ENCODE data around the gene GPR160.
"Not testable (repeated sequence)": the region's sequence is repeated elsewhere in the genome, so short reads cannot be mapped to it uniquely, and the experiment has no call there.

The GPR160 gene

GRCh38 chr3:170002879-170003278 lies 34.9 kb upstream of the GPR160 start:
- H3K36me3 ChIP-seq (ENCODE audit: control insufficient read depth, insufficient read depth, low read length): peaks cover 3% of the 10 kb centered on the region
- H3K27ac ChIP-seq (ENCODE audit: low read depth, low read length, severe bottlenecking): no peak overlapping the region
- H3K9me3 ChIP-seq (ENCODE audit: control insufficient read depth, low read length): no peaks in the 10 kb centered on the region
- H3K4me1 ChIP-seq (ENCODE audit: control insufficient read depth, insufficient read depth, low read length, poor library complexity, severe bottlenecking): no peaks in the 10 kb centered on the region
- no CpG with 5 or more reads among the region's 1 CpG for WGBS, 2 experiments (ENCODE audit: insufficient coverage in 2 of 2)
- H3K4me3 ChIP-seq (ENCODE audit: extremely low read depth, insufficient read depth, low read length, poor library complexity, severe bottlenecking): no peak overlapping the region

GRCh38 chr3:170003881-170004356 lies 33.9 kb upstream of the GPR160 start:
- no peak overlapping the region for H3K27ac ChIP-seq (ENCODE audit: low read depth, low read length, severe bottlenecking)
- peaks cover under 1% of the 10 kb centered on the region for H3K36me3 ChIP-seq (ENCODE audit: control insufficient read depth, insufficient read depth, low read length)
- H3K4me3 ChIP-seq (ENCODE audit: extremely low read depth, insufficient read depth, low read length, poor library complexity, severe bottlenecking): no peak overlapping the region
- H3K4me1 ChIP-seq (ENCODE audit: control insufficient read depth, insufficient read depth, low read length, poor library complexity, severe bottlenecking): no peaks in the 10 kb centered on the region
- WGBS, 2 experiments (ENCODE audit: insufficient coverage in 2 of 2): 75 to 83% methylated on average over 2 of the region's 2 CpGs
- H3K9me3 ChIP-seq (ENCODE audit: control insufficient read depth, low read length): no peaks in the 10 kb centered on the region

GRCh38 chr3:170007031-170007663 lies 30.6 kb upstream of the GPR160 start:
- Histone ChIP-seq H3K27ac (ENCODE audit: low read depth, low read length, severe bottlenecking) (no peak overlapping the region), H3K9me3 (ENCODE audit: control insufficient read depth, low read length) (no peaks in the 10 kb centered on the region), H3K36me3 (ENCODE audit: control insufficient read depth, insufficient read depth, low read length) (no peaks in the 10 kb centered on the region), H3K4me3 (ENCODE audit: extremely low read depth, insufficient read depth, low read length, poor library complexity, severe bottlenecking) (no peak overlapping the region), H3K4me1 (ENCODE audit: control insufficient read depth, insufficient read depth, low read length, poor library complexity, severe bottlenecking) (no peaks in the 10 kb centered on the region)
- 76 to 82% methylated on average over 4 to 5 of the region's 7 CpGs for WGBS, 2 experiments (ENCODE audit: insufficient coverage in 2 of 2)

GRCh38 chr3:170010498-170010897 lies 27.3 kb upstream of the GPR160 start:
- WGBS, 2 experiments (ENCODE audit: insufficient coverage in 2 of 2): 86 to 94% methylated on average over 3 to 4 of the region's 4 CpGs
- no peak overlapping the region for H3K4me3 ChIP-seq (ENCODE audit: extremely low read depth, insufficient read depth, low read length, poor library complexity, severe bottlenecking)
- no peaks in the 10 kb centered on the region for H3K9me3 ChIP-seq (ENCODE audit: control insufficient read depth, low read length)
- no peaks in the 10 kb centered on the region for H3K36me3 ChIP-seq (ENCODE audit: control insufficient read depth, insufficient read depth, low read length)
- H3K4me1 ChIP-seq (ENCODE audit: control insufficient read depth, insufficient read depth, low read length, poor library complexity, severe bottlenecking): no peaks in the 10 kb centered on the region
- no peak overlapping the region for H3K27ac ChIP-seq (ENCODE audit: low read depth, low read length, severe bottlenecking)

GRCh38 chr3:170012683-170013400 lies 25.0 kb upstream of the GPR160 start:
- H3K9me3 ChIP-seq (ENCODE audit: control insufficient read depth, low read length): no peaks in the 10 kb centered on the region
- H3K36me3 ChIP-seq (ENCODE audit: control insufficient read depth, insufficient read depth, low read length): no peaks in the 10 kb centered on the region
- H3K4me1 ChIP-seq (ENCODE audit: control insufficient read depth, insufficient read depth, low read length, poor library complexity, severe bottlenecking): no peaks in the 10 kb centered on the region
- no peak overlapping the region for H3K27ac ChIP-seq (ENCODE audit: low read depth, low read length, severe bottlenecking)
- 90 to 94% methylated on average over 5 of the region's 7 CpGs for WGBS, 2 experiments (ENCODE audit: insufficient coverage in 2 of 2)
- H3K4me3 ChIP-seq (ENCODE audit: extremely low read depth, insufficient read depth, low read length, poor library complexity, severe bottlenecking): no peak overlapping the region

GRCh38 chr3:170016057-170016456 lies 21.7 kb upstream of the GPR160 start:
- Histone ChIP-seq H3K4me1 (ENCODE audit: control insufficient read depth, insufficient read depth, low read length, poor library complexity, severe bottlenecking) (no peaks in the 10 kb centered on the region), H3K27ac (ENCODE audit: low read depth, low read length, severe bottlenecking) (no peak overlapping the region), H3K4me3 (ENCODE audit: extremely low read depth, insufficient read depth, low read length, poor library complexity, severe bottlenecking) (no peak overlapping the region), H3K9me3 (ENCODE audit: control insufficient read depth, low read length) (no peaks in the 10 kb centered on the region), H3K36me3 (ENCODE audit: control insufficient read depth, insufficient read depth, low read length) (no peaks in the 10 kb centered on the region)
- 92% methylated on average over 3 of the region's 3 CpGs; no CpG with 5 or more reads in 1 of the 2 experiments for WGBS, 2 experiments (ENCODE audit: insufficient coverage in 2 of 2)

GRCh38 chr3:170019306-170019705 lies 18.5 kb upstream of the GPR160 start:
- H3K36me3 ChIP-seq (ENCODE audit: control insufficient read depth, insufficient read depth, low read length); H3K9me3 ChIP-seq (ENCODE audit: control insufficient read depth, low read length); H3K4me1 ChIP-seq (ENCODE audit: control insufficient read depth, insufficient read depth, low read length, poor library complexity, severe bottlenecking); H3K4me3 ChIP-seq (ENCODE audit: extremely low read depth, insufficient read depth, low read length, poor library complexity, severe bottlenecking); H3K27ac ChIP-seq (ENCODE audit: low read depth, low read length, severe bottlenecking): not testable (repeated sequence)
- 75 to 95% methylated on average over 2 to 3 of the region's 4 CpGs for WGBS, 2 experiments (ENCODE audit: insufficient coverage in 2 of 2)

GRCh38 chr3:170021083-170021482 lies 16.7 kb upstream of the GPR160 start:
- H3K9me3 ChIP-seq (ENCODE audit: control insufficient read depth, low read length): no peaks in the 10 kb centered on the region
- 78 to 100% methylated on average over 1 of the region's 3 CpGs for WGBS, 2 experiments (ENCODE audit: insufficient coverage in 2 of 2)
- no peak overlapping the region for H3K4me3 ChIP-seq (ENCODE audit: extremely low read depth, insufficient read depth, low read length, poor library complexity, severe bottlenecking)
- H3K4me1 ChIP-seq (ENCODE audit: control insufficient read depth, insufficient read depth, low read length, poor library complexity, severe bottlenecking): no peaks in the 10 kb centered on the region
- H3K27ac ChIP-seq (ENCODE audit: low read depth, low read length, severe bottlenecking): no peak overlapping the region
- H3K36me3 ChIP-seq (ENCODE audit: control insufficient read depth, insufficient read depth, low read length): no peaks in the 10 kb centered on the region

GRCh38 chr3:170022336-170022735 lies 15.5 kb upstream of the GPR160 start:
- no peak overlapping the region for H3K27ac ChIP-seq (ENCODE audit: low read depth, low read length, severe bottlenecking)
- no peaks in the 10 kb centered on the region for H3K9me3 ChIP-seq (ENCODE audit: control insufficient read depth, low read length)
- no peaks in the 10 kb centered on the region for H3K4me1 ChIP-seq (ENCODE audit: control insufficient read depth, insufficient read depth, low read length, poor library complexity, severe bottlenecking)
- 100% methylated on average over 2 to 3 of the region's 4 CpGs for WGBS, 2 experiments (ENCODE audit: insufficient coverage in 2 of 2)
- H3K36me3 ChIP-seq (ENCODE audit: control insufficient read depth, insufficient read depth, low read length): no peaks in the 10 kb centered on the region
- no peak overlapping the region for H3K4me3 ChIP-seq (ENCODE audit: extremely low read depth, insufficient read depth, low read length, poor library complexity, severe bottlenecking)

- Histone ChIP-seq H3K27ac (ENCODE audit: low read depth, low read length, severe bottlenecking) (no peak overlapping the region), H3K4me3 (ENCODE audit: extremely low read depth, insufficient read depth, low read length, poor library complexity, severe bottlenecking) (no peak overlapping the region), H3K9me3 (ENCODE audit: control insufficient read depth, low read length) (no peaks in the 10 kb centered on the region), H3K36me3 (ENCODE audit: control insufficient read depth, insufficient read depth, low read length) (no peaks in the 10 kb centered on the region), H3K4me1 (ENCODE audit: control insufficient read depth, insufficient read depth, low read length, poor library complexity, severe bottlenecking) (no peaks in the 10 kb centered on the region)
- no CpG with 5 or more reads among the region's 1 CpG for WGBS, 2 experiments (ENCODE audit: insufficient coverage in 2 of 2)
These were observed 14.6 kb upstream of the GPR160 start for GRCh38 chr3:170023165-170023564.

GRCh38 chr3:170024581-170024980 lies 13.2 kb upstream of the GPR160 start:
- no peak overlapping the region for H3K27ac ChIP-seq (ENCODE audit: low read depth, low read length, severe bottlenecking)
- no peaks in the 10 kb centered on the region for H3K9me3 ChIP-seq (ENCODE audit: control insufficient read depth, low read length)
- no peak overlapping the region for H3K4me3 ChIP-seq (ENCODE audit: extremely low read depth, insufficient read depth, low read length, poor library complexity, severe bottlenecking)
- H3K36me3 ChIP-seq (ENCODE audit: control insufficient read depth, insufficient read depth, low read length): no peaks in the 10 kb centered on the region
- H3K4me1 ChIP-seq (ENCODE audit: control insufficient read depth, insufficient read depth, low read length, poor library complexity, severe bottlenecking): no peaks in the 10 kb centered on the region
- WGBS, 2 experiments (ENCODE audit: insufficient coverage in 2 of 2): 100% methylated on average over 1 of the region's 4 CpGs; no CpG with 5 or more reads in 1 of the 2 experiments
